B cell (primary cell): ENCODE results near the gene LIPC. TPM values are rescaled to one million over a fixed set of nuclear protein-coding genes. Genes with fewer than 3 reads are reported as not detected.

Experiments
- ATAC-seq: fragments of 200-7000 bp; cut with Tn5 transposase; one replicate; pipeline ENCODE4 v1.10.0; 2021; ENCODE audit warnings: low read depth, mild to moderate bottlenecking, moderate number of reproducible peaks, moderate library complexity
- CTCF ChIA-PET: fragments of 350-600 bp; sonication (Branson Sonifier 250); formaldehyde crosslinking; loops from one replicate; lab custom pipeline; 2021; ENCODE audit warnings: antibody characterized with exemption, inconsistent platforms; lab: Charles Lee
- POLR2A ChIA-PET: fragments of 350-600 bp; sonication (Branson Sonifier 250); formaldehyde crosslinking; loops from one replicate; lab custom pipeline; 2021; ENCODE audit warnings: antibody characterized with exemption; lab: Charles Lee
- DNase-seq: peaks from one replicate; pipeline ENCODE4 v3.0.0; 2013
- H2AFZ ChIP-seq: 2 replicates; pipeline ENCODE4 v1.6.1; 2012; ENCODE audit warnings: mild to moderate bottlenecking, low read depth, low read length; ENCODE audit not compliant: insufficient read depth, poor library complexity, severe bottlenecking
- H3K27ac ChIP-seq, 2 donors: 1 replicate in 1 of 2; 2 replicates in 1 of 2; pipeline ENCODE4 v1.5.1; 2012 to 2013; ENCODE audit warnings: low read length in 2 of 2, mild to moderate bottlenecking in 2 of 2, moderate library complexity in 1 of 2
- H3K27me3 ChIP-seq, 4 experiments: fragments of 200-600 bp in 1 of 4; sonication (generic) in 1 of 4; replicated peaks in 1 of 4; 1 replicate in 2 of 4; 2 replicates in 2 of 4; pipeline versions ENCODE4 v1.6.1 to v1.7.0; 2013 to 2016; ENCODE audit warnings: low read length in 3 of 4, mild to moderate bottlenecking in 2 of 4, mixed read lengths in 1 of 4, moderate library complexity in 1 of 4; ENCODE audit not compliant: insufficient read depth in 4 of 4, control insufficient read depth in 3 of 4; ENCODE audit errors: control extremely low read depth in 1 of 4
- H3K36me3 ChIP-seq, 2 experiments: replicated peaks in 1 of 2; 1 replicate in 1 of 2; 2 replicates in 1 of 2; pipeline versions ENCODE4 v1.6.1 to v1.7.1; 2013; ENCODE audit warnings: low read length in 1 of 2; ENCODE audit not compliant: insufficient read depth in 2 of 2, control insufficient read depth in 1 of 2; ENCODE audit errors: control extremely low read depth in 1 of 2, extremely low read depth in 1 of 2
- H3K4me1 ChIP-seq, 2 donors: fragments of 200-600 bp in 1 of 2; sonication (generic) in 1 of 2; 1 replicate in 1 of 2; 2 replicates in 1 of 2; pipeline versions ENCODE4 v1.5.1 to v1.6.1; 2013 to 2017; ENCODE audit warnings: low read length in 2 of 2; ENCODE audit not compliant: control insufficient read depth in 2 of 2, insufficient read depth in 2 of 2
- H3K4me2 ChIP-seq: replicated peaks from 2 replicates; pipeline ENCODE3; 2012; ENCODE audit warnings: mild to moderate bottlenecking, low read depth, low read length; ENCODE audit not compliant: poor library complexity, severe bottlenecking
- H3K4me3 ChIP-seq, 5 experiments: fragments of 200-600 bp in 1 of 5; sonication (generic) in 1 of 5; 1 replicate in 3 of 5; 2 replicates in 2 of 5; pipeline versions ENCODE4 v1.5.1 to v1.7.0; 2011 to 2016; ENCODE audit warnings: low read length in 4 of 5, mild to moderate bottlenecking in 4 of 5, low read depth in 2 of 5, control low read depth in 1 of 5, moderate library complexity in 1 of 5; ENCODE audit not compliant: insufficient read depth in 1 of 5; ENCODE audit errors: control extremely low read depth in 1 of 5, extremely low read depth in 1 of 5
- H3K79me2 ChIP-seq: fragments of 200-600 bp; sonication (generic); one replicate; pipeline ENCODE4 v1.6.0; 2016; ENCODE audit warnings: low read length; ENCODE audit not compliant: control insufficient read depth, insufficient read depth
- H3K9ac ChIP-seq: fragments of 200-600 bp; sonication (generic); 2 replicates; pipeline ENCODE4 v1.6.1; 2017; ENCODE audit warnings: mild to moderate bottlenecking, low read length, moderate library complexity
- H3K9me3 ChIP-seq, 3 donors: one replicate each; pipeline versions ENCODE4 v1.6.1 to v1.7.1; 2013; ENCODE audit warnings: low read length in 2 of 3; ENCODE audit not compliant: control insufficient read depth in 2 of 3, insufficient read depth in 1 of 3; ENCODE audit errors: control extremely low read depth in 1 of 3
- H4K20me1 ChIP-seq: 2 replicates; pipeline ENCODE4 v1.6.0; 2012; ENCODE audit warnings: mild to moderate bottlenecking, low read length; ENCODE audit not compliant: insufficient read depth, control insufficient read depth, poor library complexity, severe bottlenecking
- H3K27ac Mint-ChIP-seq: one replicate; pipeline ENCODE4 v1.8.0; 2021; ENCODE audit warnings: mixed read lengths
- H3K27me3 Mint-ChIP-seq: one replicate; pipeline ENCODE4 v1.8.0; 2021; ENCODE audit warnings: mixed read lengths
- H3K4me1 Mint-ChIP-seq: one replicate; pipeline ENCODE4 v1.8.0; 2021; ENCODE audit warnings: mixed read lengths
- H3K4me3 Mint-ChIP-seq: one replicate; pipeline ENCODE4 v1.8.0; 2021; ENCODE audit warnings: mixed read lengths
- H3K9me3 Mint-ChIP-seq: one replicate; pipeline ENCODE4 v1.8.0; 2022; ENCODE audit warnings: mixed read lengths; ENCODE audit not compliant: insufficient read depth
- EZH2 ChIP-seq: IDR thresholded peaks from 2 replicates; pipeline ENCODE4 v1.6.1; 2012; ENCODE audit warnings: borderline replicate concordance, low read depth, mild to moderate bottlenecking, moderate library complexity, low read length; ENCODE audit not compliant: insufficient read depth, poor library complexity, severe bottlenecking
- WGBS: methylation state at CpG from one replicate; pipeline ENCODE4 v1.1.5; 2013; ENCODE audit warnings: missing lambda C conversion rate; ENCODE audit not compliant: insufficient coverage; 5-methylcytosine and 5-hydroxymethylcytosine counted together
- intact Hi-C: fragments of 100-400 bp; cut with micrococcal nuclease; formaldehyde crosslinking; loops from one replicate; pipeline ENCODE4 v1.10.0; 2022
- polyA plus RNA-seq: library from polyadenylated mRNA; depleted of rRNA; stranded (reverse); fragments of >200 nt; gene quantifications from 2 replicates; pipeline ENCODE4 v1.2.3, GENCODE V29; 2012
- total RNA-seq, 2 donors: library from RNA; stranded (reverse); fragments of 120-200 nt in 1 of 2; gene quantifications; 1 replicate in 1 of 2; 2 replicates in 1 of 2; pipeline versions ENCODE4 v1.2.3 to v1.2.4, GENCODE V29; 2013 to 2022
- TF ChIP-seq, protein P1 (sequence below): fragments of 200-600 bp; IDR thresholded peaks from one replicate; pipeline ENCODE4 v1.8.0; 2022; ENCODE audit warnings: antibody characterized with exemption, mild to moderate bottlenecking

LIPC gene
- total and polyA plus RNA-seq, 2 donors (not counting 1 experiment from before 2014, with no cell fraction given), result not detected

DNA sequence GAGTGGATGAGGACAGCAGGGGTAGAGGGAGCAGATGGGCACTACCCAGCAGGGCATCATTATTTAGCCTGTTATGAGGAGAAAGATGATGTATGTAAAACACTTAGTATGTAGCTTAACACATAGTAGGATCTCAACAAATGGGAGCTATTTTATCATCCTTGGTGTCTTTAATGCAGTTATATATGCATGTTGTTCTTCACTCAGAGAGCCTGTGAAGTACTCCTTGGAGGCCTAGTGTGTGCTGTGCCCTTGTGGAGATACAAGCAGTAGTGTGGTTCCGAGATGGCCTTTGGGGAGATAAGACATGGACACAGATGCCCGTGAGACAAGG lies 124.2 kb downstream of the LIPC start:
- WGBS, result 100% methylated on average over 1 of the region's 2 CpGs
- intact Hi-C loops, result no loop called here

DNA sequence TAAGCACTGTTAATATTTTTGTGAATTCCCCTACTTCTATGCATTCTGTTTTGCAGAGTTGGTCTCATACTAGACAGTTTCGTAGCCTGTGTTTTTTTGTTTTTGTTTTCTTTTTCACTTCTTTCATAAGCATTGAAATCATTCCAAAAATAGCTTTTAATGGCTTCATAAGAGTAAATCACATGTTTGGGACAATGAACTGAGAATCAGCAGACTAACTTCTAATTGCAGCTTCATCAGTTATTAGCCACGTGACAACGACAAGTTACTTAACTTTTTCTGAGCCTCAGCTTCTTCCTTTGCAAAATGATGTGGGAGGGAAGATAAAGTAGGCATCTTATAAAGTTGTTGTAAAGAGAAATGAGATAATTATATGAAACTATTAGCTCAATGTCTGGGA lies 124.8 kb downstream of the LIPC start:
- intact Hi-C loops, result no loop called here
- Mint-ChIP-seq H3K4me1 (no peaks in the 10 kb centered on the region), H3K4me3 (no peak overlapping the region), H3K9me3 (no peaks in the 10 kb centered on the region), H3K27ac (no peak overlapping the region), H3K27me3 (peaks cover 24% of the 10 kb centered on the region)
- H3K79me2 ChIP-seq, result no peaks in the 10 kb centered on the region
- peaks cover 0 to 3% (median 1%) of the 10 kb centered on the region in 4 experiments for H3K27me3 ChIP-seq
- ChIA-PET POLR2A (no interaction called here), CTCF (no interaction called here)
- H3K9ac ChIP-seq, result no peak overlapping the region
- no peak for ATAC-seq
- H3K27ac ChIP-seq, result no peak overlapping the region
- H3K4me3 ChIP-seq, result no peak overlapping the region
- no peaks in the 10 kb centered on the region for H3K9me3 ChIP-seq
- H3K36me3 ChIP-seq, result no peaks in the 10 kb centered on the region
- no peak overlapping the region for H3K4me2 ChIP-seq
- H4K20me1 ChIP-seq, result no peaks in the 10 kb centered on the region
- whole genome bisulfite sequencing, result no CpG with 5 or more reads among the region's 3 CpGs
- no peak overlapping the region for H2AFZ ChIP-seq
- H3K4me1 ChIP-seq, result no peaks in the 10 kb centered on the region
- no peak for DNase-seq
- no peak for TF ChIP-seq EZH2
- TF ChIP-seq, protein P1, sequence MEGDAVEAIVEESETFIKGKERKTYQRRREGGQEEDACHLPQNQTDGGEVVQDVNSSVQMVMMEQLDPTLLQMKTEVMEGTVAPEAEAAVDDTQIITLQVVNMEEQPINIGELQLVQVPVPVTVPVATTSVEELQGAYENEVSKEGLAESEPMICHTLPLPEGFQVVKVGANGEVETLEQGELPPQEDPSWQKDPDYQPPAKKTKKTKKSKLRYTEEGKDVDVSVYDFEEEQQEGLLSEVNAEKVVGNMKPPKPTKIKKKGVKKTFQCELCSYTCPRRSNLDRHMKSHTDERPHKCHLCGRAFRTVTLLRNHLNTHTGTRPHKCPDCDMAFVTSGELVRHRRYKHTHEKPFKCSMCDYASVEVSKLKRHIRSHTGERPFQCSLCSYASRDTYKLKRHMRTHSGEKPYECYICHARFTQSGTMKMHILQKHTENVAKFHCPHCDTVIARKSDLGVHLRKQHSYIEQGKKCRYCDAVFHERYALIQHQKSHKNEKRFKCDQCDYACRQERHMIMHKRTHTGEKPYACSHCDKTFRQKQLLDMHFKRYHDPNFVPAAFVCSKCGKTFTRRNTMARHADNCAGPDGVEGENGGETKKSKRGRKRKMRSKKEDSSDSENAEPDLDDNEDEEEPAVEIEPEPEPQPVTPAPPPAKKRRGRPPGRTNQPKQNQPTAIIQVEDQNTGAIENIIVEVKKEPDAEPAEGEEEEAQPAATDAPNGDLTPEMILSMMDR, result no peak

More for the DNA sequence above, 124.2 kb downstream of the LIPC start:
- Histone ChIP-seq H2AFZ (no peak overlapping the region), H3K27me3 (peaks cover 0 to 4% (median 2%) of the 10 kb centered on the region in 4 experiments), H3K9me3 (no peaks in the 10 kb centered on the region), H3K36me3 (no peaks in the 10 kb centered on the region), H3K27ac (no peak overlapping the region), H3K4me3 (no peak overlapping the region), H3K79me2 (no peaks in the 10 kb centered on the region), H3K4me2 (no peak overlapping the region), H4K20me1 (no peaks in the 10 kb centered on the region), H3K9ac (no peak overlapping the region), H3K4me1 (peaks cover 0 to 4% of the 10 kb centered on the region in 2 donors)
- TF ChIP-seq EZH2, result no peak
- TF ChIP-seq, protein P1, result no peak
- ChIA-PET POLR2A (no interaction called here), CTCF (no interaction called here)
- Mint-ChIP-seq H3K27me3 (peaks cover 30% of the 10 kb centered on the region), H3K9me3 (no peaks in the 10 kb centered on the region), H3K4me1 (peaks cover 5% of the 10 kb centered on the region), H3K27ac (no peak overlapping the region), H3K4me3 (no peak overlapping the region)
- ATAC-seq, result no peak
- no peak for DNase-seq
